ENCODE measurements around the gene STAT5B. TPM values are rescaled to one million over a fixed set of nuclear protein-coding genes. Genes with fewer than 3 reads are reported as not detected.
A peak's percentile ranks its signal among the peaks of the same experiment; 100 is the strongest.
"Not testable (repeated sequence)": the region's sequence is repeated elsewhere in the genome, so short reads cannot be mapped to it uniquely, and the experiment has no call there.

The STAT5B gene
- total and polyA plus RNA-seq, 2 experiments from 2014 or later = 13.8 to 23.5 TPM

DNA sequence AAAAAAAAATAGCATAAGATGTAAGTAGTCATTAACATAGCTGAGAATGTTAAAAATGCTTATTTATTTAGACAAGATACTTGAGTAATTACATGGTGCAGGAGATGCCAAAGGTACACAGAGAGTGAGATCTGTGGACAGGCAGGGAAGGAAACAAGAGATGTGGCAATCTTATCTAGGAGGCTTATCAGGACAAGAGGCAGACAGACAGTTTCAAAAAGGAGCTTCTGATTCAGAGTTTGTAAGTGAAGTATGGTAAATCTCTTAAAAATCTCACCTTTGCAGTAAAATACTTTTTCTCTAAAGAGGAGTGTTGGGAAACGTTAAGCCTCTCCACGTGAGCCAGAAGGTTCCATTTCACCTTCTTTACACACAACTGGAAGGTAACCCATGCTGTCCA is 62.0 kb downstream of the STAT5B start:
- H3K9ac ChIP-seq = no peak overlapping the region
- H3K27me3 ChIP-seq (replicated peaks; ENCODE audit: insufficient read depth) = no peaks in the 10 kb centered on the region
- no peak for TF ChIP-seq EZH2 (IDR thresholded peaks at IDR 0.05; ENCODE audit: insufficient read depth, poor library complexity, severe bottlenecking)
- TF ChIP-seq EZH2phosphoT487 (IDR thresholded peaks at IDR 0.05; ENCODE audit: insufficient read depth, low read depth) = no peak
- H3K9me2 ChIP-seq (ENCODE audit: insufficient read depth) = no peaks in the 10 kb centered on the region
- H2AFZ ChIP-seq = no peak overlapping the region
- no peaks in the 10 kb centered on the region for H3K79me2 ChIP-seq (ENCODE audit: insufficient read depth)
- H4K20me1 ChIP-seq (ENCODE audit: insufficient read depth) = no peaks in the 10 kb centered on the region
- in situ Hi-C loops (cut with MboI) = no loop called here
- H3K4me2 ChIP-seq (ENCODE audit: unreplicated experiment) = no peak overlapping the region
- H3K27ac ChIP-seq = no peak overlapping the region
- H3K4me3 ChIP-seq = no peak overlapping the region
- H3K36me3 ChIP-seq (ENCODE audit: low read depth) = peaks cover 10% of the 10 kb centered on the region
- 94 to 95% methylated on average over 2 of the region's 2 CpGs for WGBS, 2 experiments (ENCODE audit: low coverage in 1 of 2, low lambda C conversion rate in 2 of 2, missing lambda C conversion rate in 2 of 2)
- no peak for DNase-seq
- peaks cover 15% of the 10 kb centered on the region; the same call in 1 of the 2 replicates for H3F3A ChIP-seq (ENCODE audit: insufficient read depth)
- H3K4me1 ChIP-seq (ENCODE audit: insufficient read depth) = no peaks in the 10 kb centered on the region
- no peaks in the 10 kb centered on the region for H3K9me3 ChIP-seq (ENCODE audit: low read depth)

- 42 to 43% methylated on average over 7 of the region's 7 CpGs for WGBS, 2 experiments (ENCODE audit: low coverage in 1 of 2, low lambda C conversion rate in 2 of 2, missing lambda C conversion rate in 2 of 2)
- peaks cover 15% of the 10 kb centered on the region; the same call in 1 of the 2 replicates for H3F3A ChIP-seq (ENCODE audit: insufficient read depth)
- no peaks in the 10 kb centered on the region for H3K9me2 ChIP-seq (ENCODE audit: insufficient read depth)
- TF ChIP-seq EZH2 (IDR thresholded peaks at IDR 0.05; ENCODE audit: insufficient read depth, poor library complexity, severe bottlenecking) (no peak), EZH2phosphoT487 (IDR thresholded peaks at IDR 0.05; ENCODE audit: insufficient read depth, low read depth) (no peak)
- H3K4me2 ChIP-seq (ENCODE audit: unreplicated experiment) = no peak overlapping the region
- no peak overlapping the region for H2AFZ ChIP-seq
- no peaks in the 10 kb centered on the region for H3K9me3 ChIP-seq (ENCODE audit: low read depth)
- no peak overlapping the region for H3K4me3 ChIP-seq
- no peak overlapping the region for H3K9ac ChIP-seq
- DNase-seq = peak; percentile 41
- peaks cover 16% of the 10 kb centered on the region for H3K36me3 ChIP-seq (ENCODE audit: low read depth)
- H3K4me1 ChIP-seq (ENCODE audit: insufficient read depth) = no peaks in the 10 kb centered on the region
- in situ Hi-C loops (cut with MboI) = no loop called here
- H3K27ac ChIP-seq = no peak overlapping the region
- H3K79me2 ChIP-seq (ENCODE audit: insufficient read depth) = no peaks in the 10 kb centered on the region
- H4K20me1 ChIP-seq (ENCODE audit: insufficient read depth) = no peaks in the 10 kb centered on the region
- H3K27me3 ChIP-seq (replicated peaks; ENCODE audit: insufficient read depth) = no peaks in the 10 kb centered on the region
Measured at GRCh38 chr17:42212382-42212781, 63.8 kb downstream of the STAT5B start.

DNA sequence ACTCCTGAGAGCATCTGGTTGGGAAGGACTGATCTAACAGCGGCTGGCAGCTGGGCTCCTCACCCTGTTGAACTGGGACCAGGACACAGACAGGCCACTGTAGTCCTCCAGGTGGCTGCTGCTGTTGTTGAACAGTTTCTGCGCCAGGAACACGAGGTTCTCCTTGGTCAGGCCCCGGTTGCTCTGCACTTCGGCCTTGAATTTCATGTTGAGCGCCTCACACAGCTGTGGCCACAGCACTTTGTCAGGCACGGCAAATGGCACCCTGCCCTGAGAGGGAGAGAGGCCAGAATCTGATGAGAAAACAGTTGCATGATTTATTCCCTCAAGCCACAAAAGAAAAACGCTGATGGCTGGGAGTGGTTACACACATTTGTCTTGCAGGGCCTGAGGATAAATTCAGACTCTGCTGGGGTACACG is 64.3 kb downstream of the STAT5B start:
- H3K27me3 ChIP-seq (replicated peaks; ENCODE audit: insufficient read depth); H4K20me1 ChIP-seq (ENCODE audit: insufficient read depth); H3K79me2 ChIP-seq (ENCODE audit: insufficient read depth); H3K4me3 ChIP-seq; H3K4me2 ChIP-seq (ENCODE audit: unreplicated experiment); H3K9ac ChIP-seq; H3K9me3 ChIP-seq (ENCODE audit: low read depth); H3K27ac ChIP-seq; H2AFZ ChIP-seq; H3K9me2 ChIP-seq (ENCODE audit: insufficient read depth); H3K4me1 ChIP-seq (ENCODE audit: insufficient read depth); in situ Hi-C loops (cut with MboI): not testable (repeated sequence)
- WGBS, 2 experiments (ENCODE audit: low coverage in 1 of 2, low lambda C conversion rate in 2 of 2, missing lambda C conversion rate in 2 of 2) = 20 to 24% methylated on average over 9 of the region's 9 CpGs
- Histone ChIP-seq H3F3A (ENCODE audit: insufficient read depth) (peaks cover 15% of the 10 kb centered on the region; the same call in 1 of the 2 replicates), H3K36me3 (ENCODE audit: low read depth) (peaks cover 20% of the 10 kb centered on the region)
- DNase-seq = peak; percentile 43

- H2AFZ ChIP-seq = no peak overlapping the region
- no peak overlapping the region for H3K4me2 ChIP-seq (ENCODE audit: unreplicated experiment)
- H3K9ac ChIP-seq = no peak overlapping the region
- H3K27ac ChIP-seq = no peak overlapping the region
- H3K4me1 ChIP-seq (ENCODE audit: insufficient read depth) = no peaks in the 10 kb centered on the region
- H3K4me3 ChIP-seq = no peak overlapping the region
- H3F3A ChIP-seq (ENCODE audit: insufficient read depth) = peaks cover 15% of the 10 kb centered on the region; the same call in 1 of the 2 replicates
- no peaks in the 10 kb centered on the region for H3K27me3 ChIP-seq (replicated peaks; ENCODE audit: insufficient read depth)
- no peak for TF ChIP-seq EZH2phosphoT487 (IDR thresholded peaks at IDR 0.05; ENCODE audit: insufficient read depth, low read depth)
- TF ChIP-seq EZH2 (IDR thresholded peaks at IDR 0.05; ENCODE audit: insufficient read depth, poor library complexity, severe bottlenecking) = no peak
- H3K9me2 ChIP-seq (ENCODE audit: insufficient read depth) = no peaks in the 10 kb centered on the region
- H3K79me2 ChIP-seq (ENCODE audit: insufficient read depth) = no peaks in the 10 kb centered on the region
- peak; percentile 46 for DNase-seq
- in situ Hi-C loops (cut with MboI) = no loop called here
- H3K9me3 ChIP-seq (ENCODE audit: low read depth) = no peaks in the 10 kb centered on the region
- peaks cover 20% of the 10 kb centered on the region for H3K36me3 ChIP-seq (ENCODE audit: low read depth)
- no peaks in the 10 kb centered on the region for H4K20me1 ChIP-seq (ENCODE audit: insufficient read depth)
- 56 to 60% methylated on average over 6 of the region's 6 CpGs for WGBS, 2 experiments (ENCODE audit: low coverage in 1 of 2, low lambda C conversion rate in 2 of 2, missing lambda C conversion rate in 2 of 2)
Measured at GRCh38 chr17:42210046-42210445, 66.1 kb downstream of the STAT5B start.

GRCh38 chr17:42206153-42206612 is 70.0 kb downstream of the STAT5B start:
- H3K4me3 ChIP-seq; H3F3A ChIP-seq (ENCODE audit: insufficient read depth); H3K9me3 ChIP-seq (ENCODE audit: low read depth); H3K4me1 ChIP-seq (ENCODE audit: insufficient read depth); in situ Hi-C loops (cut with MboI); H2AFZ ChIP-seq; H4K20me1 ChIP-seq (ENCODE audit: insufficient read depth); DNase-seq; H3K27me3 ChIP-seq (replicated peaks; ENCODE audit: insufficient read depth); H3K4me2 ChIP-seq (ENCODE audit: unreplicated experiment); H3K79me2 ChIP-seq (ENCODE audit: insufficient read depth); H3K9ac ChIP-seq; H3K27ac ChIP-seq; H3K9me2 ChIP-seq (ENCODE audit: insufficient read depth): not testable (repeated sequence)
- 96 to 99% methylated on average over 8 of the region's 8 CpGs for WGBS, 2 experiments (ENCODE audit: low coverage in 1 of 2, low lambda C conversion rate in 2 of 2, missing lambda C conversion rate in 2 of 2)
- peaks cover 25% of the 10 kb centered on the region for H3K36me3 ChIP-seq (ENCODE audit: low read depth)
